ENCODE data around the gene PCSK5. TPM values are rescaled to one million over a fixed set of nuclear protein-coding genes. Genes with fewer than 3 reads are reported as not detected.

The PCSK5 gene
- total RNA-seq, 2 donors from 2014 or later: 41.2 to 63.7 TPM

DNA sequence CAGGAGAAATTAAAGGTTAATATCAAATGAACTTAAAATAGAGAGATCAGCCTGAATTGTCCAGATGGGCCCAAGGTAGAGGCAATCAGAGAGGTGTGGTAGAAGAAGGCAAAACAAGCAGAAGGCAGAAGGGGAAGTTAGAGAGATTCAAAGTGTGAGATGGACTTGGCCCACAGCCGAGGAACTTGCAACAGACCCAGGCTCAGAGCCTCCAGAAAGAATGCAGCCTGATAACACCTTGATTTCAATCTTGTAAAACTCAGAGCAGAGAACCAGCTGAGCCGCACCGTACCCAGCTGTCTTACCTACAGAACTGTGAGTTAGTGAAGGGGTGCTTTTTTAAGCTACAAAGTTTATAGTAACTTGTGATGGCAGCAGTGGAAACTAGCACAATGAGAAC, 312.9 kb downstream of the PCSK5 start:
- H3K27ac ChIP-seq: no peak overlapping the region
- TF ChIP-seq, protein P1, sequence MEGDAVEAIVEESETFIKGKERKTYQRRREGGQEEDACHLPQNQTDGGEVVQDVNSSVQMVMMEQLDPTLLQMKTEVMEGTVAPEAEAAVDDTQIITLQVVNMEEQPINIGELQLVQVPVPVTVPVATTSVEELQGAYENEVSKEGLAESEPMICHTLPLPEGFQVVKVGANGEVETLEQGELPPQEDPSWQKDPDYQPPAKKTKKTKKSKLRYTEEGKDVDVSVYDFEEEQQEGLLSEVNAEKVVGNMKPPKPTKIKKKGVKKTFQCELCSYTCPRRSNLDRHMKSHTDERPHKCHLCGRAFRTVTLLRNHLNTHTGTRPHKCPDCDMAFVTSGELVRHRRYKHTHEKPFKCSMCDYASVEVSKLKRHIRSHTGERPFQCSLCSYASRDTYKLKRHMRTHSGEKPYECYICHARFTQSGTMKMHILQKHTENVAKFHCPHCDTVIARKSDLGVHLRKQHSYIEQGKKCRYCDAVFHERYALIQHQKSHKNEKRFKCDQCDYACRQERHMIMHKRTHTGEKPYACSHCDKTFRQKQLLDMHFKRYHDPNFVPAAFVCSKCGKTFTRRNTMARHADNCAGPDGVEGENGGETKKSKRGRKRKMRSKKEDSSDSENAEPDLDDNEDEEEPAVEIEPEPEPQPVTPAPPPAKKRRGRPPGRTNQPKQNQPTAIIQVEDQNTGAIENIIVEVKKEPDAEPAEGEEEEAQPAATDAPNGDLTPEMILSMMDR (IDR thresholded peaks at IDR 0.05): no peak
- H3K36me3 ChIP-seq: no peaks in the 10 kb centered on the region
- DNase-seq (ENCODE audit: low spot score) (no peak), ATAC-seq (ENCODE audit: insufficient number of reproducible peaks, low FRiP score, low read depth) (no peak)
- no peak overlapping the region for H3K4me3 ChIP-seq
- no peaks in the 10 kb centered on the region for H3K27me3 ChIP-seq (replicated peaks; ENCODE audit: insufficient read depth)
- no peaks in the 10 kb centered on the region for H3K9me3 ChIP-seq
- no peaks in the 10 kb centered on the region for H3K4me1 ChIP-seq (ENCODE audit: control insufficient read depth in 1 of 2, low read depth in 2 of 2)

DNA sequence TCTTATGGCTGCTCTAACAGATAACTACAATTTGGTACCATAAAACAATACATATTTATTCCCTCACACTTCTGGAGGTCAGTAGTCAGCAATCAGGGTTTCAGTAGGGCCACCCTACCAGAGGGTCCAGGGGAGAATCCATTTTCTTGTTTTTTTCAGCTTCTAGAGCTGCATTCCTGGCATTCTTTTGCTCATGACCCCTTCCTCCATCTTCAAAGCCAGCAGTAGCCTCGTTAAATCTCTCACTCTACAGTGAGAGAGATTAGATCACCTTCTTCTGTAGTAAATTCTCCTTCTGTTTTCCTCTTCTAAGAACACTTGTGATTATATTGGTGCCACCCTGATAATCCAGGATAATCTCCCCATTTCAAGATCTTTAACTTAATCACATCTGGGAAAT, 316.3 kb downstream of the PCSK5 start:
- DNase-seq (ENCODE audit: low spot score): no peak
- Histone ChIP-seq H3K9me3 (no peaks in the 10 kb centered on the region), H3K4me1 (ENCODE audit: control insufficient read depth in 1 of 2, low read depth in 2 of 2) (no peaks in the 10 kb centered on the region), H3K36me3 (no peaks in the 10 kb centered on the region), H3K27ac (no peak overlapping the region), H3K27me3 (replicated peaks; ENCODE audit: insufficient read depth) (no peaks in the 10 kb centered on the region), H3K4me3 (no peak overlapping the region)
- ATAC-seq (ENCODE audit: insufficient number of reproducible peaks, low FRiP score, low read depth): no peak
- TF ChIP-seq, protein P1 (IDR thresholded peaks at IDR 0.05): no peak

DNA sequence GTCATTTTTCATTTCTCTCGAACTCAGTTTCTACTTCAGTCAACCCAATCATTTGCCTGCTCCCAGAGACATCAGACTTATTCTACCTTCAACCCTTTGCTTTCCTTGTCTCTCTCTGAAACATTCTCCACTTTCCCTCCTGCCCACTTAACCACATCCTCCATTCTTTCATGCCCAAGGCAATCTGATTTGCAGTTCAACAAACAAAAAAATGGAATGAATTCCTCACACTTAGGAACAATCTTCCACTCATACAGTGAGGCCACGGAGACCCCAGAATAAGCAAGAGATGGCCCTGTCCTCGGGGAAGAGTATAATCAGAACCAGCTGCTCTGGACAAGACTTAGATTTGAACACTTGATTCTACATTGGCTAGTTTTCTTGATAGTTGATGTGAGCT, 323.3 kb downstream of the PCSK5 start:
- H3K27ac ChIP-seq: no peak overlapping the region
- H3K36me3 ChIP-seq: no peaks in the 10 kb centered on the region
- H3K9me3 ChIP-seq: no peaks in the 10 kb centered on the region
- peaks cover 0 to 10% of the 10 kb centered on the region in 2 donors for H3K4me1 ChIP-seq (ENCODE audit: control insufficient read depth in 1 of 2, low read depth in 2 of 2)
- ATAC-seq (ENCODE audit: insufficient number of reproducible peaks, low FRiP score, low read depth) (no peak), DNase-seq (ENCODE audit: low spot score) (no peak)
- TF ChIP-seq, protein P1 (IDR thresholded peaks at IDR 0.05): no peak
- H3K27me3 ChIP-seq (replicated peaks; ENCODE audit: insufficient read depth): no peaks in the 10 kb centered on the region
- H3K4me3 ChIP-seq: no peak overlapping the region

DNA sequence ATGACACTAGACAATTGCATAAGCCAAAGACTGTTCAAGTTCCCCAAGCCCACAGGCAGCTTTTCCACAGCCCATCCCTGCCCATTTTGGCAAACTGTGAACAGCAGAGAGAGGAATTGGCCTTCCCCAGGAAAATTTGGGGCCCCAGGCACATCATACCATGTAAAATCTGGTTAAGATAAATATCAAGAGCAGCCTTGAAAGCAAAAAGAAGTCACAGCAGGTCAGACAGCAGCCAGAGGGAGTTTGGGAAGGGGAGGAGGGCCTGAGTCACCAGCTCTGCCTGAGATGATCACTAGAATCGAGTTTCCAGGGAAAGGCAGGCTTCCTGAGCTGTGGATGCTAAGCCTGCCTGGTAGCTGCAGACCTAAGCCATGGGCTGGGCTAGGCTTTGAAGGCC, 324.6 kb downstream of the PCSK5 start:
- ATAC-seq (ENCODE audit: insufficient number of reproducible peaks, low FRiP score, low read depth): no peak
- Histone ChIP-seq H3K27me3 (replicated peaks; ENCODE audit: insufficient read depth) (no peaks in the 10 kb centered on the region), H3K9me3 (no peaks in the 10 kb centered on the region), H3K4me3 (no peak overlapping the region), H3K4me1 (ENCODE audit: control insufficient read depth in 1 of 2, low read depth in 2 of 2) (peaks cover 0 to 10% of the 10 kb centered on the region in 2 donors), H3K36me3 (no peaks in the 10 kb centered on the region), H3K27ac (no peak overlapping the region)
- TF ChIP-seq, protein P1 (IDR thresholded peaks at IDR 0.05): no peak
- DNase-seq (ENCODE audit: low spot score): no peak

DNA sequence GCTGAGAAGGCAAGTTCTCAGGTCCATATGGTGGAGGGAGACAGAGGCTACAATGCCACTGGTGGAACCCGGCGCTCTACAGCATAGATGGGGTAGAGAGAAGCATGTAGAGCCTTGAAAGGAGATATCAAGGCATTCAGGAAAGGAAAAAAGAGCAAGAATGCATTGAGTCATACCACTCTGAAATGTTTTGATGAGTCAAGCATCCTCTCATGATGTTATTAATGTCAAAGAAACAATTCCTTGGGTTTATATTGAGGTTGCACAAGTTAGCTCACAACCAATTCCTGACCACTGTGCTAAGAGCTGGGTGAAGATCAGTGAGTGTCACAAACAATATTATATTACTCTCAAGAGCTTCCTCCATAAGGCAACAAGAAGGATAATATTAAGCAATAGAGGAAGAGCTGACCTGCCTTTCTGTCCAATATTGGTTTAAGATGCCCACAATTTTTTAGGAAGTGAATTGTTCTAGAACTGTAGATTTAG, 325.7 kb downstream of the PCSK5 start:
- DNase-seq (ENCODE audit: low spot score): no peak
- no peaks in the 10 kb centered on the region for H3K9me3 ChIP-seq
- no peaks in the 10 kb centered on the region for H3K27me3 ChIP-seq (replicated peaks; ENCODE audit: insufficient read depth)
- no peak overlapping the region for H3K27ac ChIP-seq
- H3K36me3 ChIP-seq: no peaks in the 10 kb centered on the region
- H3K4me3 ChIP-seq: no peak overlapping the region
- TF ChIP-seq, protein P1 (IDR thresholded peaks at IDR 0.05): no peak
- peaks cover 0 to 10% of the 10 kb centered on the region in 2 donors for H3K4me1 ChIP-seq (ENCODE audit: control insufficient read depth in 1 of 2, low read depth in 2 of 2)
- ATAC-seq (ENCODE audit: insufficient number of reproducible peaks, low FRiP score, low read depth): no peak

Measured in thoracic aorta (tissue), 2 donors.